ENCODE measurements around the gene KLHL17.
"Not testable (repeated sequence)": the region's sequence is repeated elsewhere in the genome, so short reads cannot be mapped to it uniquely, and the experiment has no call there.

Gene KLHL17

DNA sequence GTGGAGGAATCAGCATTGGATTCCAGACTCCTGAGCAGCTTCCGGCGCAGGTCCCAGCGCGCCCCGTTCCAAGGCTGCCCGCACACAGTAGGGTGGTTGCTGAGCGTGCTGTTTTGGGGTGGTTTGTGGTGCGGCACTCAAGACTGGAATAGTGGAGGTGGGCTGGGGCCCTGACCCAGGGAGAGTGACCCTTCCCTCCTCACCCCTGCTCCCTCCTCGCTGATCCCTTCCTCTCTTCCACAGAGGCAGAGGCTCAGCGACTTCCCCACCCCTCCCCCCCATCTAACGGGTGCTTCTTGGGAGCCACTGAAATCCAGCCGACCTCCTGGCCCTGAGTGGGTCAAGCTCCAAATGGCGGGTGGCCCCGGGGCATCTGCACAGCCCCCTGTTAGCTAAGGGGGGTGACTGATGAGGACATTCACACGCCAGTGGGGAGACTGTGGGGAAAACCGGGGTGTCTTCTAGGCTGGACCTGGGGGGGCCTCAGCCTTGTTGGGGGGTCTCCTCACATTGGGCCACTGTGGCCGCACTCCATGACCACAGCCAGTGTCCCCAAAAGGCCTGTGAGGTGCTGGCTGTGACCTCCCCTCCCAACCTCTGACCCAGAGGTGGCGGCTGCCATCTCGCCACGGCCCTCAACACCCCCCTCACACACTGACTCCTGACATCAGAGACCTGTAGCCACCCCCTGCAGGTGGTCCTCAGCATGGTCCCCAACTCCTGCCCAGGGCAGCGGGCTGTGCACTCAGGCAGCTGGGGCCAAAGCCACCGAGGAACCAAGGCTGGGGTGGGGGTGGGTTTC is 43.4 kb downstream of the KLHL17 start:
- DNase-seq (ENCODE audit: low read depth), result no peak

DNA sequence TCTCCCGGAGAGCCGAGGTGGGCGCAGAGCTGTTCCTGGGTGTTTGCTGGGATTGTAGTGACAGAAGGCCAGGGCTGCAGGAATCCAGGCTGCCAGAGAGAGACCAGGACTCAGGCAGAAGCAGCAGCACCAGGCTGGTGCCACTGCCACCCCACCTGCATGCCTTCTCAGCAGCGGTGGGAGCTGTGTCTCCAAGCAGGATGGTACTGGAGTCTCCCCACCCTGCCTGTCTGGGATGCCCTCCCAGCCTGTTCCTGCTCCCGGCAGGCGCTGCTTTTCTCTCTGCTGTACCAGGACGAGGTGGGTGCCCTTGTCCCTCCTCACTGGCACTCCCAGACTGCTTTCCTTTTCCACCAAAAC is 44.0 kb downstream of the KLHL17 start:
- no peak for DNase-seq (ENCODE audit: low read depth)

GRCh38 chr1:1004780-1005697 is 44.7 kb downstream of the KLHL17 start:
- DNase-seq (ENCODE audit: low read depth), result no peak

GRCh38 chr1:1005774-1006304 is 45.5 kb downstream of the KLHL17 start:
- no peak for DNase-seq (ENCODE audit: low read depth)

GRCh38 chr1:1006305-1007159 is 46.1 kb downstream of the KLHL17 start:
- DNase-seq (ENCODE audit: low read depth), result no peak

GRCh38 chr1:1010131-1010530 is 49.7 kb downstream of the KLHL17 start:
- DNase-seq (ENCODE audit: low read depth), result not testable (repeated sequence)

DNA sequence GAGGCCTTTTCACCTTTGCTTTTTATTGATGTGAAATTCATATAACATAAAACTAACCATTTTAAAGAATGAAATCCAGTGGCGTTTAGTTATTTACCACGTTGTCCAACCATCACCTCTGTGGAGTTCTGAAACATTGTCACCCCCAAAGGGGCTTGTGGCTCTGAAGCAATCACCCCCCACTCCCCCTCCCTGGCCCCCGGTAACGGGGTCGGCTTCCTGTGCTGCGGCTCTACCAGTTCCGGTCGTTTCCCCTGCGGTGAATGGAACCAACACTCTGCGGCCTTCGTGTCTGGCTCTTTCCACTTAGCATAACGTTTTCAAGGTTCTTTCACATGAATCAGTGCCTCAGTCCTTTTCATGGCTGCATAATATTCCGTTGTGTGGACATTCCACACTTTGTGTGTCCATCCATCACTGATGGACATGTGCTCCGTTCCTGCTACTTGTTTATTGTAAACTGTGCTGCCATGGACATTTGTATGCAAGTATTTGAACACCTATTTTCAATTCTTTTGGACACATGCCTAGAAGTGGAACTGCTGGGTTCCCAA is 51.1 kb downstream of the KLHL17 start:
- DNase-seq (ENCODE audit: low read depth), result no peak

DNA sequence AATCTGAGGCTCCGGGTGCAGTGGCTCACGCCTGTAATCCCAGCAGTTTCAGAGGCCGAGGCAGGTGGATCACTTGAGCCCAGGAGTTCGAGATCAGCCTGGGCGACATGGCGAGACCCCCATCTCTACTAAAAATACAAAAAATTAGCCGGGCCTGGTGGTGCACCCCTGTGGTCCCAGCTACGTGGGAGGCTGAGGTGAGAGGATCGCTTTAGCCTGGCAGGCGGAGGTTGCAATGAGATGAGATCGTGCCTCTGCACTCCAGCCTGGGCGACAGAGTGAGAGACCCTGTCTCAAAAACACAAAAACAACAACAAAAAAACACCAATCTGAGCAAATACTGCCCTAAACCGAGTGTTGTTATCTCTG is 52.3 kb downstream of the KLHL17 start:
- DNase-seq (ENCODE audit: low read depth), result not testable (repeated sequence)

- peak; percentile 86 for DNase-seq (ENCODE audit: low read depth)
Observed at GRCh38 chr1:1013105-1013921, 52.9 kb downstream of the KLHL17 start, which contains the start of gene ISG15. Gene ISG15 (plus strand): TSS chr1:1013497. CDS start chr1:1013574, 77 bp downstream.

- DNase-seq (ENCODE audit: low read depth), result no peak
Observed at GRCh38 chr1:1013922-1014648, 53.7 kb downstream of the KLHL17 start.

DNA sequence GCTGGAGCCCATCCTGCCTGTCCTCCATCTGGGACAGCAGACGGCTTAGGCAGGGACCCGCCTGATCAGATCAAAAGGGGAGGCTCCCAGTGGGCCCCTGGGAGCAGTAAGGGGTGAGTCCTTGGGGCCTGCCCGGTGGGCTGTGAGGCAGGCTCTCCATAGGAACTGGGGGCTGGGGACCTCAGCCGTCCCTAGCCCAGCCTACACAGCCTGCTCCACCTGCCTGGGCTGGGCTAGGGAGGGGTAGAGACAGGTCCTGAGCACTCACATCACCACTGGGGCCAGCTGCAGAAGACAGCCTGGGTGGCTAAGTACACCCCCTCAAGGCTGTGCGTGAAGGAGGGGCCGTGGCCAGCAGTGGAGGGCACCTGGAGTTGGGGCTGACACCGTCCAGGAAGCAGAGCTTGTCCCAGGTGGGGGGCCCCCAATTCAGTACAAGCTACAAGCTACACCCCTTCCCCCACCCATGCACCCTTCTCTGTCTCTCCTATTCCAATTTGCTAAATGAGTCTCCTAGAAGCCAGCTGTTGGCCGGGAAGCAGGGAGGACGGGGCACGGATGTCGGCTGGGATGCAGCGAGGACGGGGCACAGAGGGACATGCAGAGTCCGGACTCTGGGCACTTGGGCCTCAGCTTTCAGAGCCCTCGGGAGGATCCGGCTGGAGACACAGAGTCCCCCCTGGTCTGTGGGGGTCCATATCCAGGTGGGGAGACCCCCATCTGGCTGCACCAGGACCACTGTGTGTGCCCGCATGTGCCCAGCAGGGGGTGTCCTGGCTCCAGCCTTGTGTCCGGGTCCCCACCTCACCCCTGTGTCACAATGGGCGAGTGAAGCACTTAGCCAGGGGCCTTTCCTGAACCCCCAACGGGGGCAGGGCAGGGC is 54.7 kb downstream of the KLHL17 start:
- no peak for DNase-seq (ENCODE audit: low read depth)
